Glomerular visceral epithelial cell (primary cell): Measurements from ENCODE around the gene SLC35A3.
"Not testable (repeated sequence)": the region's sequence is repeated elsewhere in the genome, so short reads cannot be mapped to it uniquely, and the experiment has no call there.

Source experiments
- DNase-seq: peaks from one replicate; pipeline ENCODE4 v3.0.0-alpha.2; 2016; ENCODE audit errors: extremely low spot score

SLC35A3 gene

DNA sequence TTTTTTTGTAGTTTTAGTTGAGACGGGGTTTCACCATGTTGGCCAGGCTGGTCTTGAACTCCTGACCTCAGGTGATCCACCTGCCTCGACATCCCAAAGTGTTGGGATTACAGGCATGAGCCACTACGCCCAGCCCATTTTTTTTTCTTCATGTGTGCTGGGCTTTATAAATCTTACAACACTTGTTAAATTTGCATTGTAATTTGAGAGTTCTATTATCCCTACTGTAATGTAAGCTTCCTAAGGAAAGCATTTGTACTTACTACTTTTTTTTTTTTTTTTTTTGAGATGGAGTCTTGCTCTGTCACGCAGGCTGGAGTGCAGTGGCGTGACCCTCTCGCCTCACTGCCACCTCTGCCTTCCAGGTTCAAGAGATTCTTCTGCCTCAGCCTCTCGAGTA is 2.3 kb downstream of the SLC35A3 start:
- DNase-seq = not testable (repeated sequence)

- DNase-seq = no peak
Observed at GRCh38 chr1:99975529-99975928, 5.7 kb downstream of the SLC35A3 start.

DNA sequence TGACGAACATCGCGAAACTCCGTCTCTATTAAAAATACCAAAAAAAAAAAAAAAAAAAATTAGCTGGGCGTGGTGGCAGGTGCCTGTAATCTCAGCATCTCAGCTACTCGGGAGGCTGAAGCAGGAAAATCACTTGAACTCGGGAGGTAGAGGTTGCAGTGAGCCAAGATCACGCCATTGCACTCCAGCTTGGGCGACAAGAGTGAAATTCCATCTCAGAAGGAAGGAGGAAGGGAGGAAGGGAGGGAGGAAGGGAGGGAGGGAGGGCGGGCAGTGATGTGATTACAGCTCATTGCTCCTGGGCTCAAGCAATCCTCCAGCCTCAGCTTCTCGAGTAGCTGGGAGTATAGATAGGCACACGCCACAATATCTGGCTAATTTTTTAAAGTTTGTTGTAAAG is 7.5 kb downstream of the SLC35A3 start:
- not testable (repeated sequence) for DNase-seq

- DNase-seq = no peak
Observed at GRCh38 chr1:99978218-99978617, 8.4 kb downstream of the SLC35A3 start.

DNA sequence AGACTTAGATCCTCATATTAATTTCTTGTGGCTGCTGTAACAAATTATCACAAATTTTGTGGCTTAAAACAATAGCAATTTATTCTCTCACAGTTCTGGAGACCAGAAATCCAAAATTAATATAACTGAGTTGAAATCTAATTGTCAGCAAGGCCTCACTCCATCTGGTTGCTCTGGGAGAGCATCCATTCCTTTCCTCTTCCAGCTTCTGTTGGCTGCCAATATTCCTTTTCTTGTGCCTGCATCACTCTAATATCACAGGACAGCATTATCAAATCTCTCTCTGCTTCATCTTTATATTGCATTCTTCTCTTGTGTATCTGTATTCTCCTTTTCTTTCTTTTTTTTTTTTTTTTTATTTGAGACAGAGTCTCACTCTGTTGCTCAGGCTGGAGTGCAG is 9.3 kb downstream of the SLC35A3 start:
- DNase-seq = no peak

GRCh38 chr1:99980928-99981327 is 11.1 kb downstream of the SLC35A3 start:
- no peak for DNase-seq

DNA sequence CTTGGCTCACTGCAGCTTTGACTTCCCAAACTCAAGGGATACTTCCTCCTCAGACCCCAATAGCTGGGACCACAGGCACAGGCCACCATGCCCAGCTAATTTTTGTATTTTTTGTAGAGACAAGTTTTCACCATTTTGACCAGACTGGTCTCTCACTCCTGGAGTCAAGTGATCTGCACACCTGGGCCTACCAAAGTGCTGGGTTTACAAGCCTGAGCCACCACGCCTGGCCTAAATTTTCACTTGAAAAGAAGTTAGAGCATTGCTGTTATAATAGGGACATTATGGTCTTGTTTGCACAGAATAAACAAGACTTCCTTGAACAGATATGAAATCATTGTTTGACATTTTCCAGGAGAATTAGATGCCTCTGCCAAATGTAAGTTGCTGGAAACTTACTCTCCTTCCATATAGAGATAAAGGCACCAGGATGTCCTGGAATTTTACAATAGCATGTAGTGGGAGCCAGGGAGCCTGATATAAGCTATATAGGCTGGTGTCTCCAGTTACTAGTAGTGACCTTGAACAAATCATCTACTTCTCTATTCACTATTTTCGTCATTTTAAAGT is 16.9 kb downstream of the SLC35A3 start:
- no peak for DNase-seq

DNA sequence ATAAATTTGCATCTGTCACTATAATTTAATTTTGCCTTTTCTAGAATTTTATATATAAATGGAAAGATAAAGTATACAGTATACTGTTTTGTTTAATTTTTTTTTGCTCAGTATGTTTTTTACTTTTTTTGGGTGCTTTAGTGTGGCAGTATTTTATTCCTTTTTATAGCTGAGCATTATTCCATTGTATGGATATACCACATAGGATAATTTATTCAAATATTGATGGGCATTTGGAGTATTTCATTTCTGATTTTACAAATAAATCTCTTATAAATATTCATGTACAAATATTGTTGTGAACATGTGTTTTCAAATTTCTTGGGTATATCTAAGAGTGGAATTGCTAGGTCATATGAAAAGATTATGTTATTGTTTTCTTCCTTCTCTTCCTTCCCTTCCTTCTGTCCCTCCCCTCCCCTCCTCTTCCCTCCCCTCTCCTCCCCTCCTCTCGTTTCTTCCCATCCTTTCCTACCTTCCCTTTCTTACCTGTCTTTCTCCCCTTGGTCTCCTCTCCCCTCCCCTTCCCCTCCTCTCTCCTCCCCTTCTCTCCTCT is 18.5 kb downstream of the SLC35A3 start:
- DNase-seq = no peak

- no peak for DNase-seq
Observed at GRCh38 chr1:99992044-99992722, 22.4 kb downstream of the SLC35A3 start.

- no peak for DNase-seq
Observed at GRCh38 chr1:99992760-99993467, 23.1 kb downstream of the SLC35A3 start.

GRCh38 chr1:99993468-99993845 is 23.7 kb downstream of the SLC35A3 start:
- no peak for DNase-seq

GRCh38 chr1:99994496-99994895 is 24.7 kb downstream of the SLC35A3 start:
- DNase-seq = no peak

GRCh38 chr1:99996951-99997350 is 27.2 kb downstream of the SLC35A3 start:
- DNase-seq = no peak

- no peak for DNase-seq
Observed at GRCh38 chr1:100001462-100001861, 31.7 kb downstream of the SLC35A3 start.

DNA sequence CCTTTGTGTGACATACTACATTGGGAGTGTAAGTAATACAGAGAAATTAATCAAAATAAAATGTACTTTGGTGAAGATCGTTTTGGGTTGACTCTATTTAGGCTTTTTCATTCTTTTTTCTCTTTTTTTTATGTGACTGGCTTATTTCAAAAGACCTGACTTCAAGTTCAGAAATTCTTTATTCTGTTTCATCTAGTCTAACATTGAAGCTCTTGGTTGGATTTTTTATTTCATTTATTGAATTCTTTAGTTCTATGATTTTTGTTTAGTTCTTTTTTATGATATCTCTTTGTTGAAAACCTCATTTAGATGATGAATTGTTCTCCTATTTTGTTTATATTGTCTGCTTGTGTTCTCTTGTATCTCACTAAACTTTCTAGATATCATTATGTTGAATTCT is 35.6 kb downstream of the SLC35A3 start:
- DNase-seq = no peak

DNA sequence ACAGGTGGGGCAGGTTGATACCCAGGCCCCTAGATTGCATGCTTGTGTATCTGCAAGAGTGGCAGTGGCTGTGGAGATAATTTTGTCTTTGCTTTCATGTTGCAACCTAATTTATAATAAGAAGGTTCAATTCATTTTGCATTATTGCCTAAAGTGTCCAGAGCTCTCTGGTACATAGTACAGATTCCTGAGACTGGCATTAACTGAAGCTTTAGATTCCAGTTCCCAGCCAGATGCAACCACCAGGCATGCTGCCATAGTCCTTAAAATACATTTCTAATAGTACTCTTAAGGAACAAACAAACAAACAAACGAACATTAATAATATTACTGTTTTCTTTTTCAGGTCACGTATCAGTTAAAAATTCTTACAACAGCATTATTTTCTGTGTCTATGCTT is 36.9 kb downstream of the SLC35A3 start:
- no peak for DNase-seq

GRCh38 chr1:100009458-100009857 is 39.7 kb downstream of the SLC35A3 start:
- DNase-seq = peak; percentile 36

GRCh38 chr1:100010804-100011203 is 41.0 kb downstream of the SLC35A3 start:
- DNase-seq = no peak

- no peak for DNase-seq
Observed at GRCh38 chr1:100019220-100019619, 49.4 kb downstream of the SLC35A3 start.

GRCh38 chr1:100023482-100023881 is 53.7 kb downstream of the SLC35A3 start:
- no peak for DNase-seq

- no peak for DNase-seq
Observed at GRCh38 chr1:100027212-100027611, 57.4 kb downstream of the SLC35A3 start.

DNA sequence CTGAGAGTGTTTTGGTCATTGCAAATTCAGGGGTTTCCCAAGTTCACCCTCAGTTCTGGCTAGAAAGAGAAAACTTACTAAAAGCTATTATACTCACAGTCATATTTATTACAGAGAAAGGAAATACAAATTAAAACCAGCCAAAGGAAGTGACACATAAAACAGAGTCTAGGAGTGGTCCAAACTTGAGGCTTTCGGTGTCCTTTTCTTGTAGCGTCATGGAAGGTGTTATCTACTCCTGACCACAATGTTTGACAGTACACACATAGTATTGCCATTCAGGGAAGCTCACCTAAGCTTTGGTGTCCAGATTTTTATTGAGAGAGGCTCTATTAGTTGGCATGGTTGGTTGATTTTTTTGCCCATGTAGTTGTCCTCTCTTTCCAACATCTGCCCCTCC is 59.0 kb downstream of the SLC35A3 start:
- no peak for DNase-seq

- peak; percentile 23 for DNase-seq
Observed at GRCh38 chr1:100034470-100034869, 64.7 kb downstream of the SLC35A3 start.
